Measurements from ENCODE around the gene PLA2G4B.

PLA2G4B gene

GRCh38 chr15:41832208-41832607, 6.4 kb upstream of the PLA2G4B start:
- in situ Hi-C loops (cut with MboI; ENCODE audit: low pct_unique_long_range_greater_than_20kb, low sequenced_read_pairs, unreplicated experiment), result no loop called here
- TF ChIP-seq, protein P1, sequence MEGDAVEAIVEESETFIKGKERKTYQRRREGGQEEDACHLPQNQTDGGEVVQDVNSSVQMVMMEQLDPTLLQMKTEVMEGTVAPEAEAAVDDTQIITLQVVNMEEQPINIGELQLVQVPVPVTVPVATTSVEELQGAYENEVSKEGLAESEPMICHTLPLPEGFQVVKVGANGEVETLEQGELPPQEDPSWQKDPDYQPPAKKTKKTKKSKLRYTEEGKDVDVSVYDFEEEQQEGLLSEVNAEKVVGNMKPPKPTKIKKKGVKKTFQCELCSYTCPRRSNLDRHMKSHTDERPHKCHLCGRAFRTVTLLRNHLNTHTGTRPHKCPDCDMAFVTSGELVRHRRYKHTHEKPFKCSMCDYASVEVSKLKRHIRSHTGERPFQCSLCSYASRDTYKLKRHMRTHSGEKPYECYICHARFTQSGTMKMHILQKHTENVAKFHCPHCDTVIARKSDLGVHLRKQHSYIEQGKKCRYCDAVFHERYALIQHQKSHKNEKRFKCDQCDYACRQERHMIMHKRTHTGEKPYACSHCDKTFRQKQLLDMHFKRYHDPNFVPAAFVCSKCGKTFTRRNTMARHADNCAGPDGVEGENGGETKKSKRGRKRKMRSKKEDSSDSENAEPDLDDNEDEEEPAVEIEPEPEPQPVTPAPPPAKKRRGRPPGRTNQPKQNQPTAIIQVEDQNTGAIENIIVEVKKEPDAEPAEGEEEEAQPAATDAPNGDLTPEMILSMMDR (IDR thresholded peaks at IDR 0.05; ENCODE audit: extremely low read depth, insufficient read depth, missing control alignments), result no peak
- no peak for DNase-seq (ENCODE audit: low spot score)

- DNase-seq (ENCODE audit: low spot score), result no peak
- TF ChIP-seq, protein P1 (IDR thresholded peaks at IDR 0.05; ENCODE audit: extremely low read depth, insufficient read depth, missing control alignments), result no peak
- in situ Hi-C loops (cut with MboI; ENCODE audit: low pct_unique_long_range_greater_than_20kb, low sequenced_read_pairs, unreplicated experiment), result no loop called here
Measured at GRCh38 chr15:41832875-41833274, 5.8 kb upstream of the PLA2G4B start.

- in situ Hi-C loops (cut with MboI; ENCODE audit: low pct_unique_long_range_greater_than_20kb, low sequenced_read_pairs, unreplicated experiment), result no loop called here
- TF ChIP-seq, protein P1 (IDR thresholded peaks at IDR 0.05; ENCODE audit: extremely low read depth, insufficient read depth, missing control alignments), result no peak
- no peak for DNase-seq (ENCODE audit: low spot score)
Measured at GRCh38 chr15:41834096-41834495, 4.6 kb upstream of the PLA2G4B start.

DNA sequence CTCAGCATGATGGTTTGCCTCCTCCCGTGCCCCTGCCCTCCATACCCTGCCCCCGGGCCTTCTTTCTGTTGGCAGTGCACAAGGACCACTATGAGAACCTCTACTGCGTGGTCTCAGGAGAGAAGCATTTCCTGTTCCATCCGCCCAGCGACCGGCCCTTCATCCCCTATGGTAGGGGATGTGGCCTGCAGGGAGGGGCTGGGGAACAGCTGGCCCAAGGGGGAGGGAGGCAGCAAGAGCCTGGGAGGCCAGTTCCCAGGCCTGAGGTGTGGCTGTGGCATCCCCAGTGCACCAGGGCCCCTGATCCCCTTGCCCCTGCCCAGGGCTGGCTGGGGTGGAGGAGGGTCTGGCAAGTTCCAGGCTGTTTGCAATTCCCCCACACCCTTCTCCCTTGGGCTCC, 2.6 kb upstream of the PLA2G4B start:
- no peak for DNase-seq (ENCODE audit: low spot score)
- TF ChIP-seq, protein P1 (IDR thresholded peaks at IDR 0.05; ENCODE audit: extremely low read depth, insufficient read depth, missing control alignments), result no peak
- in situ Hi-C loops (cut with MboI; ENCODE audit: low pct_unique_long_range_greater_than_20kb, low sequenced_read_pairs, unreplicated experiment), result no loop called here

DNA sequence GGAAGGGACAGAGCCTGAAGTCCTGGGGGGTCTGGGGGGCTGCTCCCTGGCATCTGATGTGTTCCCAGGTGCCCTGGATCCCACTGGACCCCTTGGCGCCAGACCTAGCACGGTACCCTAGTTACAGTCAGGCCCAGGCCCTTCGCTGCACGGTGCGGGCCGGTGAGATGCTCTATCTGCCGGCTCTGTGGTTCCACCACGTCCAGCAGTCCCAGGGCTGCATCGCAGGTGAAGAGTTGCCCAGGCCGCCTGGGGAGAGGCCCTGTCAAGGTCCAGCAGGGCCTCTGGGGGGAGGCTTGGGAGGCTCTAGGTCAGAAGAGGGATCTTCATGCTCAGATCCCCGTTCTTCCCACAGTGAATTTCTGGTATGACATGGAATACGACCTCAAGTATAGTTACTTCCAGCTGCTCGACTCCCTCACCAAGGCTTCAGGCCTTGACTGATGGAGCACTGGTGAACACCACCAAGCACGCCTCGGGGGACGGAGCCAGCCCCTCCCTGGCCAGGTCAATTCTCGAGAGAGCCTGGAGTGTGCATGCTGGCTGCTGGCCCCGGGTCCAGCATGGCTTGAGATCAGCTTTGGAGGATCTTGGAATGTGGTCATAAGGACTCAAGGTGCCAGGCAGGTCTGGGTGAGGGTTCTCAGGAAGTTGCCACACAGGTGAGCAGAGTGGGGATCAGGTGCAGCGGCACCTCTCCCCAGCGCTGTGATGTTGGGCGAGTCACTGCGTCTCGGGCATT, 1.8 kb upstream of the PLA2G4B start:
- no peak for DNase-seq (ENCODE audit: low spot score)
- in situ Hi-C loops (cut with MboI; ENCODE audit: low pct_unique_long_range_greater_than_20kb, low sequenced_read_pairs, unreplicated experiment), result no loop called here
- TF ChIP-seq, protein P1 (IDR thresholded peaks at IDR 0.05; ENCODE audit: extremely low read depth, insufficient read depth, missing control alignments), result no peak

DNA sequence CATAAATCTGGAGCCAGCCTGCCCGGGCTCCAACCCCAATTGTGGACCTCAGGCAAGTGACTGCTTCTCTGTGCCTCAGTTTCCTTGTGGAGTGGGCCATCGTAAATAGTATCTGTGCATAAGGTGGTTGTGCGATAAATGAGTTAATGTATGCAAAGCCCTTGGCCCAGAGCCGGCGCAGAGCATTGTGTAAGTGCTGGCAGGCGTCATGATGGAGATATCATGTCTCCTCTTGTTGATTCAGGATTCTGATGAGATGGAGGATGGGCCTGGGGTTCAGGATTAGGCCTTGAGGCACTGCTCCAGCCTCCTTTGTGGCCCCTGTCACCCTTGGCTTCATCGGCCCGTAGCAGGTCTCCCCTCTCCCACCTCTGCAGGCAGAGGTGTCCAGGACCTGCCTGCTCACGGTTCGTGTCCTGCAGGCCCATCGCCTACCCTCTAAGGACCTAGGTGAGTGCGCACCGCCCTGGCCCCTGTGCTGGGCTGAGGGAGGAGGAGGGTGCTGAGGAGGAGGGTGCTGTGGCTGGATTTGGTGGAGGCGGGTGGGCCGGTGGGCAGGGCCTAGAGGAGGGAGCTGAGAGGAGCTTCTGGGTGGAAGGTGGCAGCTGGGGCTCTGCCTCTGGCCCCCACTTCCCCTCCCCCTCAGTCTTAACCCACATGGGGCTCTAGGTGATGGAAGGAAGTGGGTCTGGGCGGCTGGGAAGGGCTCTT, 1.3 kb downstream of the PLA2G4B start:
- TF ChIP-seq, protein P1 (IDR thresholded peaks at IDR 0.05; ENCODE audit: extremely low read depth, insufficient read depth, missing control alignments), result no peak
- in situ Hi-C loops (cut with MboI; ENCODE audit: low pct_unique_long_range_greater_than_20kb, low sequenced_read_pairs, unreplicated experiment), result no loop called here
- no peak for DNase-seq (ENCODE audit: low spot score)

All from GM13977 (cell line).